KOPT-K1 (cell line): ENCODE results near the gene MCAM.

ENCODE experiments used
- H3K27ac ChIP-seq: fragments of 200-600 bp; sonication (generic); 2 replicates; pipeline ENCODE4 v1.5.1; 2016; ENCODE audit warnings: antibody characterized with exemption, mild to moderate bottlenecking, low read depth, low read length; ENCODE audit not compliant: poor library complexity, severe bottlenecking
- H3K36me3 ChIP-seq: fragments of 200-600 bp; sonication (generic); 2 replicates; pipeline ENCODE4 v1.5.1; 2017; ENCODE audit warnings: antibody characterized with exemption, mild to moderate bottlenecking, low read length, moderate library complexity; ENCODE audit not compliant: insufficient read depth
- H3K9me3 ChIP-seq: fragments of 200-600 bp; sonication (generic); 2 replicates; pipeline ENCODE4 v1.5.1; 2017; ENCODE audit warnings: antibody characterized with exemption, low read length, mild to moderate bottlenecking; ENCODE audit not compliant: insufficient read depth, poor library complexity, severe bottlenecking

MCAM gene

GRCh38 chr11:119352857-119353260 is 35.9 kb upstream of the MCAM start:
- H3K27ac ChIP-seq, result no peak overlapping the region
- no peaks in the 10 kb centered on the region for H3K36me3 ChIP-seq
- no peaks in the 10 kb centered on the region for H3K9me3 ChIP-seq

GRCh38 chr11:119351232-119351631 is 34.3 kb upstream of the MCAM start:
- Histone ChIP-seq H3K36me3 (no peaks in the 10 kb centered on the region), H3K27ac (no peak overlapping the region), H3K9me3 (no peaks in the 10 kb centered on the region)

- no peaks in the 10 kb centered on the region for H3K36me3 ChIP-seq
These were observed 33.4 kb upstream of the MCAM start for GRCh38 chr11:119350302-119350701.

GRCh38 chr11:119347940-119348605 is 31.1 kb upstream of the MCAM start:
- Histone ChIP-seq H3K27ac (no peak overlapping the region), H3K9me3 (no peaks in the 10 kb centered on the region), H3K36me3 (no peaks in the 10 kb centered on the region)

More at GRCh38 chr11:119350302-119350701, 33.4 kb upstream of the MCAM start:
- no peaks in the 10 kb centered on the region for H3K9me3 ChIP-seq
- no peak overlapping the region for H3K27ac ChIP-seq

GRCh38 chr11:119347242-119347641 is 30.3 kb upstream of the MCAM start:
- Histone ChIP-seq H3K36me3 (no peaks in the 10 kb centered on the region), H3K9me3 (no peaks in the 10 kb centered on the region), H3K27ac (no peak overlapping the region)

- H3K27ac ChIP-seq, result no peak within 1 kb of the TSS
- no peaks in the 10 kb centered on the region for H3K9me3 ChIP-seq
- H3K36me3 ChIP-seq, result no peaks in the 10 kb centered on the region
These were observed 29.7 kb upstream of the MCAM start, which contains the start of gene MFRP for GRCh38 chr11:119346605-119347004. Gene MFRP (minus strand): TSS chr11:119346705. CDS start chr11:119346513, 192 bp downstream.

GRCh38 chr11:119345685-119346084 is 28.8 kb upstream of the MCAM start:
- Histone ChIP-seq H3K36me3 (no peaks in the 10 kb centered on the region), H3K9me3 (no peaks in the 10 kb centered on the region)

GRCh38 chr11:119344291-119345010 is 27.5 kb upstream of the MCAM start:
- no peaks in the 10 kb centered on the region for H3K9me3 ChIP-seq
- no peak overlapping the region for H3K27ac ChIP-seq
- H3K36me3 ChIP-seq, result no peaks in the 10 kb centered on the region

More at GRCh38 chr11:119345685-119346084, 28.8 kb upstream of the MCAM start:
- no peak overlapping the region for H3K27ac ChIP-seq

GRCh38 chr11:119343726-119344125 is 26.8 kb upstream of the MCAM start:
- no peak overlapping the region for H3K27ac ChIP-seq

GRCh38 chr11:119342362-119343130 is 25.6 kb upstream of the MCAM start:
- no peaks in the 10 kb centered on the region for H3K36me3 ChIP-seq
- no peak overlapping the region for H3K27ac ChIP-seq
- no peaks in the 10 kb centered on the region for H3K9me3 ChIP-seq

More at GRCh38 chr11:119343726-119344125, 26.8 kb upstream of the MCAM start:
- Histone ChIP-seq H3K9me3 (no peaks in the 10 kb centered on the region), H3K36me3 (no peaks in the 10 kb centered on the region)

GRCh38 chr11:119342023-119342300 is 25.0 kb upstream of the MCAM start:
- peaks cover 3% of the 10 kb centered on the region; the same call in 1 of the 2 replicates for H3K36me3 ChIP-seq
- H3K27ac ChIP-seq, result no peak overlapping the region
- no peaks in the 10 kb centered on the region for H3K9me3 ChIP-seq

GRCh38 chr11:119341222-119342022 is 24.5 kb upstream of the MCAM start:
- Histone ChIP-seq H3K9me3 (no peaks in the 10 kb centered on the region), H3K36me3 (peaks cover 8% of the 10 kb centered on the region; the same call in 1 of the 2 replicates), H3K27ac (no peak overlapping the region)

- Histone ChIP-seq H3K36me3 (peaks cover 12% of the 10 kb centered on the region; the same call in 1 of the 2 replicates), H3K9me3 (no peaks in the 10 kb centered on the region), H3K27ac (no peak within 1 kb of the TSS)
These were observed 23.6 kb upstream of the MCAM start, which contains the start of gene C1QTNF5 for GRCh38 chr11:119340335-119341221. Gene C1QTNF5 (minus strand): TSS chr11:119340883. CDS start chr11:119340397, 486 bp downstream.
